CD4-positive, alpha-beta T cell treated with Interleukin-2 at 100 ng/mL for 4 hours (primary cell): Measurements from ENCODE around the gene FGF16.
"Not testable (repeated sequence)": the region's sequence is repeated elsewhere in the genome, so short reads cannot be mapped to it uniquely, and the experiment has no call there.

ENCODE experiments used
- DNase-seq: peaks from one replicate; pipeline ENCODE4 v3.0.0-alpha.2; 2020; ENCODE audit warnings: low spot score

Gene FGF16

DNA sequence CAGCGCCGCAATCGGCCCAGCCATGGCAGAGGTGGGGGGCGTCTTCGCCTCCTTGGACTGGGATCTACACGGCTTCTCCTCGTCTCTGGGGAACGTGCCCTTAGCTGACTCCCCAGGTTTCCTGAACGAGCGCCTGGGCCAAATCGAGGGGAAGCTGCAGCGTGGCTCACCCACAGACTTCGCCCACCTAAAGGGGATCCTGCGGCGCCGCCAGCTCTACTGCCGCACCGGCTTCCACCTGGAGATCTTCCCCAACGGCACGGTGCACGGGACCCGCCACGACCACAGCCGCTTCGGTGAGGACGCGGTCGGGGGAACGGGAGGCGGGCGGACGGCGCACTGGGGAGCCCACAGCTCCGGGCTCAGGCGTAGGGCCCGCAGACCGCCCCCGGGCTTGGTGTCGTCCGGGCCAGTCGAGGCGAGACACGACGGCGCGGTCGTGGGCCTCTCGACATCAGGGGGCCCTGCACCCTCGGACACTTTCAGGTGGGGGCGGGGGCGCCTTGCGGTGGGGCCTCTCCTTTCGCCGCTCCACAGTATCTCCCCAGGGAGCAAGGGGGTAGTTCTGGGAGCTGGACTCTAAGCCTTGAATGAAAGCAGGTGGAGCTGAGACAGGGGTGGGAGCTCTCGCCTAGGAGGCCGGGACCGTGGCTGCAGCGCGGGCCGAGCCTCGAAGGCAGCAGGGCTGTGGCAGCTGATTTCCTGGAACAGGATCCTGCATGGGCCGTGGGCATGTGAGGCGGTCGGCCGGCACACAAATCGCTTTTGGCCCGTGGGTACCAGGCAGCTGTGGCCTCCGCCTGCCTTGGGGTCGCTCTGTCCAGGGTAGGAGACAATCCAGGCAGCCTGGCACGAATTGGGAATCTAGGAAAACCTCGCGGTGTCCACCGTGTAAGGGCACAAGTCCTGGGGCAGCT, 722 bp downstream of the FGF16 start:
- no peak for DNase-seq

DNA sequence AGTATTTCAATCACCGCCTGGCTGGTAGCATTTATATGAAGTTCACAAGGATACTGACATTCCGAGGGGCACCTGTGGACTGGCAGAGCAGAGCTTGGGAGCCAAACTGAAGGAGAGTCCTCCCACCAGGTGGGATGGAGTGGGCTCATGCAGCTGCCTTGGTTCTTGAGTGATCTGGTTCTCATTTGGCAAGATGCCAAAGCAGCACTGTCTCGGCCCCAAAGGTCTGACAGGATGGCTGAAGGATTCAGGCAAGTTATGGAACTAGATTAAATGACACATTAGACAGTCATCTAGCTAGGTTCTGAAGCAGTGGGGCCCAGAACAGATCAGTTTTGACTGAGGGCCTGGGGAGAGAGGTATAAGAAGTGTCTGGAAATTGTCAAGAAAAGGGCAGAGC, 3.2 kb downstream of the FGF16 start:
- no peak for DNase-seq

DNA sequence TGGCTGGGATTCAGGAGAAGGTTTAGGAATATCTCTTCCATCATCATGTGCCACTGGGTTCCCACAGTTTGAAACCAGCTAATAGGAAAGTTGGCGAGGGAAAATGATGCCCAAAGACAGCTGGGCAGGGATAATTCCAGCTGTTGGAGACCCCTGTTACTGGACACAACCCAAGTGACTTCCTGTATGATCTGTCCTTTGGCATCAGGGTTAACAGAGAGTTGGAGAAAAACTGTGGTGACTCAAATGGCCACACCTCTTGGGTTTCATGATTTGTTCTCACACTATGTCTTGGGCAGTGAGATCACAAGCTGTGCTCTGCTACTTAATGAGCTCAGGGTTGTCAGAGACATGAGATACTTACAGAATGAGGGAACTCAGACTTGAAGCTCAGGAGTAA, 3.8 kb downstream of the FGF16 start:
- DNase-seq: no peak

DNA sequence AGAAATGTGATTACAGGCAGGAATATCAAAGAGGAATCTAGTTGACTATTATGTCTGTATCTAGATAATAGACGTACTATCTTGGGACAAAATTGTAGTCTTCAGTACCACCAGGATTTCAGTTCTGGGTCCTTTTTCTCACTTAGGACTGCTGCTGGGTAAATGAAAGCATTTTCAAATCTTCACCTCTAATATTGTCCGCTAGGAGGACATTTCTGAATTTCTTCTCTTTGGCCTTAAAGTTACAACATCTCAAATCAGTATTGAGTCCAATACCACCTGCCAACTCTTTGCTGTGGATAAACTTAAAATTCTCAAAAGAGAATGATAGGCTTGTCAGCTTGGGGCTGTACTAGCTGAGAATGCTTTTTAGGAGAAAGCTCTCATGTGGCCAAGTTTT, 6.0 kb downstream of the FGF16 start:
- DNase-seq: no peak

DNA sequence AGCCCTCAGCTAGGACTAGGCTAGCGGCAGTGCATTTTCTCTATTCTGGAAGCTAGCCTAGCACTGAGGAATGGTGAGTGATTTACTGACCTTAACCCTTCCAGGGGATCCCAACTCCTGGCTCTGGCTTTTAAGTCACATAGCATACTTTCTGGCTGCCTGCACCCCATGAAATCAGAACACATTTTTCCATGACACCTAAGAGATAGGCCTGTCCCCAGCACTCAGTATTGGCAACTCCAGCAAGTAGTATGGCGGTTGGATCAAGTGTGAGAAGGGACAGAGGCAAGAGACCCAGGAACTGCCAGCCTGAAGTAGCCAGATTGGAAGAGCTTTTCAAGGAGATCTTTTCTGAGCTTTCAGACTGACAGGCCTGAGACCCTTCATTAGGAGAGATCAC, 8.2 kb downstream of the FGF16 start:
- no peak for DNase-seq

DNA sequence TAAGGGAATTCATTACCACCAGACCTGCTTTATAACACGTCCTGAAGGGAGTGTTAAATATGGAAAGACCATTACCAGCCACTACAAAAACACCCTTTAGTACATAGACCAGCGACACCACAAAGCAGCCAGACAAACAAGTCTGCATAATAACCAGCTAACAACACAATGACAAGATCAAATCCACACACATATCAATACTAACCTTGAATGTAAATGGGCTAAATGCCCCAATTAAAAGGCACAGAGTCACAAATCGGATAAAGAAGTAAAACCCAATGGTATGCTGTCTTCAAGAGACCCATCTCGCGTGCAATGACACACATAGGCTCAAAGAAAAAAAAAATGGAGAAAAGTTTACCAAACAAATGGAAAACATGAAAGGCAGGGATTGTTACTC, 36.9 kb downstream of the FGF16 start:
- DNase-seq: no peak

DNA sequence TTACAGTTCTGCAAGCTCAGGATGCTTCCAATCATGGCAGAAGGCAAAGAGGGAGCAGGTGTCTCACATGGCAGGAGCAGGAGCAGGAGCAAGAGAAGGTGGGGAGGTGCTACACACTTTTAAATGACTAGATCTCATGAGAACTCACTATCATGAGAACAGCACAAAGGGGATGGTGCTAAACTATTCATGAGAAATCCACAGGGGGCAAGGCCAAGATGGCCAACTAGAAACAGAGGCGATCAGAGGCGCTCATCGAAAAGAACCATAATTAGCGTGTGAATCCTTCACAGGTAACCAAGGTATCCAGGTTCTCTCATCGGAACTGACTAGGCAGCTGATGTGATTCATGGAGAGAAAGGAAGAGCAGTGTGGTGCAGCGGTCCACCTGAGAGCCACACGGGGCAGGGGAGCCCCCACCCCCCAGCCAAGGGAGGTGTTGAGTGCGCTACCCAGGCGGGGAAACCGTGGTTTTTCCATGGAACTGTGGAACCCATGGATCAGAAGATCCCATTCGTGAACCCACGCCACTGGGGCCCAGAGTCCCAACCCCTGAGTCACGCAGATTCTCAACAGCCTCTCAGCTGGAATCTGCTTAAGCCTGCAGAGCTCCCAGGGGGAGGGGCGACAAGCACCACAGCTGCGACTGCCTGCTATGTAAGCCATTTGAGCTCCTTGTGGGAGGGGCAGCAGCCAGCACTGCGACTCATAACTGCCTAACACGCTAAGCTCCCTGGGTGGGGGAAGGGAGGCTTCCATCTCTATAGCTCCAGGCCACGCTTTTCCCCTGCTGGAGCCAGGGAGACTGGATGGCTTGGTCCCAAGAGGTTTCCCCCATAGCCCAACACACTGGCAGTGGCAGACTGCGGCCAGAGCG, 46.7 kb downstream of the FGF16 start:
- DNase-seq: no peak

DNA sequence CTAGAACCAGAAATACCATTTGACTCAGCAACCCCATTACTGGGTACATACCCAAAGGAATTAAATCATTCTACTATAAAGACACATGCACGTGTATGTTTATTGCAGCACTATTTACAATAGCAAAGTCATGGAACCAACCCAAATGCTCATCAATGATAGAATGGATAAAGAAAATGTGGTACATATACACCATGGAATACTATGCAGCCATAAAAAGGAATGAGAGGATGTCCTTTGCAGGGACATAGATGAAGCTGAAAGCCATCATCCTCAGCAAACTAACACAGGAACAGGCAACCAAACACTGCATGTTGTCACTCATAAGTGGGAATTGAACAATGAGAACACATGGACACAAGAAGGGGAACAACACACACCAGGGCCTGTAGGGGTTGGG, 53.0 kb downstream of the FGF16 start:
- DNase-seq: not testable (repeated sequence)

DNA sequence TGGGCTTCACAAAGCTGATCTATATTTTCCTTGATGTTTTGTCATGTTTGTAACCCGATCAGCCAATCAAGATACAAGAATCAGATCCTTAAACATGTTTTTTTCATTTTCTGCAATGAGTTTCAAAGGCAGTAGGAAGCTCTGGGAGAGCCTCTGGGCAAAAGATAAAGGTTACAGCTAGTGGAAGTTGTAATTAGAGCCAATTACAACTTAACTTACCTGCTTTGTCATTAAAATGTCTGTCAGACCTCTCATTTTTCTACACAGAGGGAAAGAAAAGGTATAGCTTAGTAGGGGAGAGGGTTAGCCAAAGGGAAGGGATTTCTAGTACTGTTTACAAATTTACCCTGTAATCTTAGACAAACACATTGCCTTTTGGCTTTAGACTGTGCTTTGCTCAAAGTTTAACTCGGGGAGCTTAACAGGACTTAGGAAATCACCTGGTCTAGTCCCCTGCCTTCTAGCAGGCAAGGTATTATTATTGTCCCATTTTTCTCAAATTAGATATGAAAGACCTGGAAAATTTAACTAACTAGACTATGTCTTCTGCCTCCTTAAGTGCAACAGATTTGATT, 55.8 kb downstream of the FGF16 start:
- DNase-seq: no peak

DNA sequence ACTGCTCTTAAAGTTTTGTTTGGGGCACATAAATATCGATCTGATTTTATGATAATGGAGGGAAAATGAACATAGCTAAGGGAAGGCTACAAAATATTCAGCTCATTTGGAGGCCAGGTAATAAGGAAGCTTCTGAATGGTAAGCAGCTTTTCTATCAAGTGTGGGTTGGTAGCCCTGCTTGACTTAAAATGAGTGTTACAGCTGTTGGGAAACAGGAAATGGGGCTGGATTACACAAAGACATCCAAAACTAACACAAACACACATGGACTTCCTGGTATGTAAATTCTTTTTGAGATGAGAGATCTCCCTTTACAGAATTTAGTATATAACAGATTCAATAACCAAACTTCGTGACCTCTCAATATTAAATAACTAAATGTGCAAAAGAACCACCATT, 58.0 kb downstream of the FGF16 start:
- no peak for DNase-seq
